GM21447 (cell line): ENCODE measurements around the gene NASP.
A peak's percentile ranks its signal among the peaks of the same experiment; 100 is the strongest.
"Not testable (repeated sequence)": the region's sequence is repeated elsewhere in the genome, so short reads cannot be mapped to it uniquely, and the experiment has no call there.

ENCODE experiments used
- ATAC-seq: cut with Tn5 transposase; IDR thresholded peaks from one replicate; pipeline ENCODE4 v1.9.1; 2021; ENCODE audit not compliant: unreplicated experiment

The NASP gene

DNA sequence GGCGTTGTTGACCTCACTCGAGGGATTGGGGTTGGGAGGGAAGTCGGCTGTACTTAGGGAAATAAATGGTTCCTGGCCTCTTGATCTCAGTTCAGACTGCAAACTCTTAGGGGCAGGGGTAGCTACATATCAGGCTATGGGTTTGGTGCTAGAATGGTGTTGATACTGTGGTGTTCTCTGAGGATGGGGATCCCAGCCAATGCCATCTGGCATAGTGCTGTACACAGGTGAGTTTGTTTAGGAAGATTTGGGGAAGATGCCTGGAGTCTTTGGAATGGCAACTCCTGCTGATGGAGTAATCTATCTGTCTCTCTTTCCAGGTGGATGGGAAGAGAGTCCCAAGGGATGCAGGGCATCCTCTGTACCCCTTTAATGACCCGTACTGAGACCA, 14.3 kb upstream of the NASP start:
- no peak for ATAC-seq

DNA sequence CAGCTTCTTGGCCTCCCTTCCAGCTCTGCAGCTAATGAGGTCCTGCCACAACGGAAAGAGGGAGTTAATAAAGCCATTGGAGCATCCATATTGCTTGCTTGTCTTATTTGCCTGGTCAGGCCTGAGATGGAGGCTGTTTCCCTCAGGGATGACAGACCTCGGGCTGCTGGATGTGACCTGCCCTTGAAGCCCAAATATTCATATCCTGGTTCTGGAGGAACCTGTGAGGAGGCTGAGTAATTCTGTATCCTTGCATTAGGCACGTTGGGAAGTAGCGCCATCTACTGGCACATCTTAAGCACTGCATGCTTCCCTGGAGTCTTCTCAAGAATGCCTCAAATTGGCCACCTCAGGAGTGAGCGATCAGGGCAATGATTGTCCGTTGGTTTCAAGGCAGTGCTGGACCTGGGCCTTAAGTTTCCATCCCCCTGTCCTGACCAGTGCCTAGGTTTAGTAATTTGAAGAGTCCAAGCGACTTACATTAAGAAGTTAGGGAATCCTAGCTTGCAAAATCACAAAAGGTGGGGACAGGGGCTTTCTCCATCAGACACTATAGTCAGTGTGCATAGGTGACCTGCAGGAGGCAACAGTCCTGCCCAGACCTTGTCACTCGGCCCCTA, 13.8 kb upstream of the NASP start:
- no peak for ATAC-seq

GRCh38 chr1:45570631-45571030, 13.2 kb upstream of the NASP start:
- no peak for ATAC-seq

DNA sequence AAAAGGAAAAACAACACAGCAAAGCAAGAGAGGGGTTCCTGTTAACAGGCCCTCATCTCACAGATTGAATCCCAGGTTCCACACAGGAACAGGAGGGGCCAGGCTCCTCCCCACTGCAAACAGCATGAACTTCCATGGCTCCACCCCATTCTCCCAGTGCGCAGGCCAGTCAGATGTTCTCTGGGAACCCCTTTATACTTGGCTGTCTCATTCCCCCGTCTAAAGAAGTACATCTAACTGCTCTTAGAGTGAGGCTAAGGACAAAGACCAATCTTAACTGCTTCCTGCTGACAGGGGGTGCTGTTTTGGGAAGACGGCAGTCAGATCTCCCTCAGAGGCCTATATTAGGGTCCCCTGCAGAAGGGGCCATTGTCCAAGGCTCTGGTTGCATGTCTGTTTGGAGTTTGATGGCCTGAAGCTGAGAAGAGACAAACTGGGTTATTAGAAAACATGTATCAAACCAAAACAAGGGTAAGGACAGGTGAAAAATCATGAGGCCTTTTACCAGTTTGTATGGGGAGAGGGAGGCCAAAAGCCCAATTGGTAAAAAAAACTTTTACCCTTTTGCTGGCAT, 10.5 kb upstream of the NASP start:
- ATAC-seq: no peak

GRCh38 chr1:45574105-45574626, 9.7 kb upstream of the NASP start:
- ATAC-seq: no peak

- ATAC-seq: peak; percentile 64
These were observed 576 bp upstream of the NASP start for GRCh38 chr1:45583264-45583665.

DNA sequence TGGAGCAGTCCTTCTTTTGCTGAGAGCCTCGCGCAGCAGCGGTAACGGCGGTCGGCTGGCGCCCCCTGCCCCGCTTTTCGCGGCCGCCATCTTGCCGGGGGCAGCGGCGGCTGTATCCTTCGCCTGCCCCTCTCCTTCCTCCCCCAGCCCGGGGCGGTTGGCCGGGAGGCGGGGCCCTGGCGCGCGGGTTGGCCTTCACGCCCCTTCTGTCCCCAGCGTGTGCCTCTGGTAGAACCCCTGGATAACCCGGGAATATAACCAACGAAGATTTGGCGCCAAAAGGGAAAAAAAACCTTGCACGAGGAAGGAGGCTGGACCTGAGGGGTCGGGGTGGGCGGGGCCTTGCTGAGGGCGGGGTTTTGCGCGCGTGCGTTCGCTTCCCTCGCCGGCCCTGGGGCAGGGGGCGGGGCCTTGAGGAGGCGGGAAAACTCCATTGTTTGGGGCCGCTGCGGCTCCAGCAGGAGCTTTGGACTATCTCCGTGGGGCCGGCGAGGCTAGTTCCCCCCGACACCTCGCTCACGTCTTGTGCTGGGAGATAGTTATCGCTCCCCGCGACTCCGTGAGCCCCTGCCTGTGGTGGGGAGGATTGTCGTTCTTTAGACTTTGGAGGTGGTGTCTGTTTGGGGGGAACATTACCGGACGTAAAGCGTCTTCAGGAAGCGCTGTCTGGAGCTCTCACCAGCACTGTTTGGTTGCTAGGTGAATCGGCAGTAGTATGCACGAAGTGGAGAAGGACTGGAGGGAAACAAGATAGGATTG, 689 bp downstream of the NASP start:
- peak; percentile 35 for ATAC-seq

DNA sequence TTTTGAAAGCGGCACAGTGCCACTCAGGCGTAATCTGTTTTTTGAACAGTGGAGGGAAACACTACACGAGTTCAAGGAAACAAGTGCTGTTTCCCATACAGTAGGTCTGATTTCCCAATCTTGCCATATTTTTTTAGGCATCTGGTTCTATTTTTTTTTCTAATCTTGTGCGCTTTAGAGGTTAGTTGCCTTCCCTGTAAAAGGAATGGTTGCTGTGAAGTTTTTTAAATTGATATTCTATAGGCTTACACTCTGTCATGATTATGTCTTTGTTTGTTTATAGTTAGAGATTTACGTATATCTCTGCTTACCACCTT, 1.2 kb downstream of the NASP start:
- ATAC-seq: no peak

GRCh38 chr1:45585496-45586075, 1.7 kb downstream of the NASP start:
- no peak for ATAC-seq

- no peak for ATAC-seq
These were observed 2.9 kb downstream of the NASP start for GRCh38 chr1:45586769-45587168.

DNA sequence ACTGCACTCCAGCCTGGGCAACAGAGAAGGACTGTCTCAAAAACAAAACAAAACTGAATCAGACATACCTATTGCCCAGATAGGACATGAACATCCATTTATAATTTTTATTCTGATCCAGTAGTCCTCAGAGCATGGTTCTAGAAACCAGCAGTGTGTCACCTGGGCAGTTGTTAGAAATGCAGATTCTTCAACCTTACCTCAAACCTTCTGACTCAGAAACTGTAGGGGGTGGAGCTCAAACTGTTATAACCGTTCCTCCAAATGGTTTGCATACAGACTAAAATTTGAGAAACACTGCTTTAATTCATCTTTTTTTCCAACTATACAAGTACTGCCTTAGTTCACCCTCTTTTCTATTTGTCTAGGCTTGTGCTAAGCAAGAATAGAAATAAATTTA, 6.0 kb downstream of the NASP start:
- no peak for ATAC-seq

- ATAC-seq: no peak
These were observed 10.6 kb downstream of the NASP start for GRCh38 chr1:45594412-45594811.

DNA sequence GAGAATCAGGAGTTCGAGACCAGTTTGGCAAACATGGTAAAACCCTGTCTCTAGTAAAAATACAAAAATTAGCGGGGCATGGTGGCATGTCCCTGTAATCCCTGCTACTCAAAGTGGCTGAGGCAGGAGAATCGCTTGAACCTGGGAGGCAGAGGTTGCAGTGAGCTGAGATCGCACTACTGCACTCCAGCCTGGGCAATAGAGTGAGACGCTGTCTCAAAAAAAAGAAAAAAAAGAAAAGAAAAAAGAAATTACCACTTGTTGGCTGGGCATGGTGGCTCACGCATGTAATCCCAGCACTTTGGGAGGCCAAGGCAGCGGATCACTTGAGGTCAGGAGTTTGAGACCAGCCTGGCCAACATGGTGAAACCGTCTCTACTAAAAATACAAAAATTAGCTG, 12.9 kb downstream of the NASP start:
- not testable (repeated sequence) for ATAC-seq

DNA sequence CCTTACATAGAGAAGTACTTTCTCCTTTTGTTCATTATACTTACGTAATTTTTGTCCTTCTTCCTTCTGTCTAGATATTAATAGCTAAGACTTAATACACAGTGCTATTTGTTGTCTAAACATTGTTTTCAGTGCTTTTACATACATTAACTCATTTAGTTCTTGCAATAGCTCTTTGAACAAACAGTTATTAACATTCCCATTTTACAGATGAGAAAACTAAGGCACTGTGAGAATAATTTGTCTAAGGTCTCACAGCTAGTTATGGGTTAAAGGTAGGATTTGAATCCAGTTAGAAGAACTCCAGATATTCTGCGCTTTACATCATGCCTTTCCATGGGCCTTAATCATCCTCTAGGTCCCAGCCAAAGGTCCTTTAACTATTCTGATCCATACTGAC, 20.4 kb downstream of the NASP start:
- no peak for ATAC-seq

DNA sequence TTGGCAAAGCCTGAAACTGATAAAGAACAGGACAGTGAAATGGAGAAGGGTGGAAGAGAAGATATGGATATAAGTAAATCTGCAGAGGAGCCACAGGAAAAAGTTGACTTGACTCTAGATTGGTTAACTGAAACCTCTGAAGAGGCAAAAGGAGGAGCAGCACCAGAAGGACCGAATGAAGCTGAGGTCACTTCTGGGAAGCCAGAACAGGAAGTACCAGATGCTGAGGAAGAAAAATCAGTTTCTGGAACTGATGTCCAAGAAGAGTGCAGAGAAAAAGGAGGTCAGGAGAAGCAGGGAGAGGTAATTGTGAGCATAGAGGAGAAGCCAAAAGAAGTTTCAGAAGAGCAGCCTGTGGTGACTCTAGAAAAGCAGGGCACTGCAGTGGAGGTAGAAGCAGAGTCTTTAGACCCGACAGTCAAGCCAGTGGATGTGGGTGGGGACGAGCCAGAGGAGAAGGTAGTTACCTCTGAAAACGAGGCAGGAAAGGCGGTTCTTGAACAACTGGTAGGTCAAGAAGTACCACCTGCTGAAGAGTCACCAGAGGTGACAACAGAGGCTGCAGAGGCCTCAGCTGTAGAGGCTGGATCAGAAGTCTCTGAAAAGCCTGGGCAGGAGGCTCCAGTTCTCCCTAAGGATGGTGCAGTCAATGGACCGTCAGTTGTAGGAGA, 23.7 kb downstream of the NASP start:
- ATAC-seq: no peak

GRCh38 chr1:45608175-45609156, 24.6 kb downstream of the NASP start:
- ATAC-seq: no peak

GRCh38 chr1:45610589-45611226, 26.9 kb downstream of the NASP start:
- no peak for ATAC-seq

GRCh38 chr1:45612941-45613579, 29.2 kb downstream of the NASP start:
- ATAC-seq: no peak

GRCh38 chr1:45615885-45616284, 32.0 kb downstream of the NASP start:
- no peak for ATAC-seq
